Neural progenitor cell (in vitro differentiated cells): ENCODE data around the gene EHBP1. TPM values are rescaled to one million over a fixed set of nuclear protein-coding genes. Genes with fewer than 3 reads are reported as not detected.

Source experiments
- DNase-seq: peaks from one replicate; pipeline ENCODE4 v3.0.0-alpha.2; 2016; ENCODE audit warnings: low spot score
- H2AFZ ChIP-seq: fragments of 200-600 bp; sonication (generic); replicated peaks from 2 replicates; pipeline ENCODE4 v1.6.1; 2016; ENCODE audit warnings: antibody characterized with exemption
- H3F3A ChIP-seq: fragments of 200-600 bp; sonication (generic); 2 replicates; pipeline ENCODE4 v1.6.1; 2016; ENCODE audit warnings: antibody characterized with exemption, low read depth
- H3K27ac ChIP-seq: fragments of 200-600 bp; sonication (generic); 2 replicates; pipeline ENCODE4 v1.5.1; 2016; ENCODE audit warnings: mild to moderate bottlenecking
- H3K27me3 ChIP-seq: fragments of 200-600 bp; sonication (generic); 2 replicates; pipeline ENCODE4 v1.6.1; 2016; ENCODE audit warnings: mild to moderate bottlenecking, moderate library complexity
- H3K36me3 ChIP-seq: fragments of 200-600 bp; sonication (generic); 2 replicates; pipeline ENCODE4 v1.5.1; 2016
- H3K4me1 ChIP-seq: fragments of 200-600 bp; sonication (generic); 2 replicates; pipeline ENCODE4 v1.6.1; 2016; ENCODE audit warnings: mixed run types
- H3K4me2 ChIP-seq: fragments of 200-600 bp; sonication (generic); 2 replicates; pipeline ENCODE4 v1.6.1; 2016
- H3K4me3 ChIP-seq: fragments of 200-600 bp; sonication (generic); 2 replicates; pipeline ENCODE4 v1.5.1; 2016
- H3K79me2 ChIP-seq: fragments of 200-600 bp; sonication (generic); 2 replicates; pipeline ENCODE4 v1.6.1; 2016; ENCODE audit warnings: low read depth
- H3K9ac ChIP-seq: fragments of 200-600 bp; sonication (generic); 2 replicates; pipeline ENCODE4 v1.6.1; 2016
- H3K9me3 ChIP-seq: fragments of 200-600 bp; sonication (generic); 2 replicates; pipeline ENCODE4 v1.5.1; 2016; ENCODE audit warnings: low read depth
- H4K20me1 ChIP-seq: fragments of 200-600 bp; sonication (generic); 2 replicates; pipeline ENCODE4 v1.6.1; 2016; ENCODE audit warnings: low read depth
- H3K27ac Mint-ChIP-seq: 3 replicates; pipeline ENCODE4 v1.8.0; 2021; ENCODE audit warnings: mixed read lengths
- H3K27me3 Mint-ChIP-seq: 2 replicates; pipeline ENCODE4 v1.8.0; 2022; ENCODE audit warnings: low read depth, mild to moderate bottlenecking, inconsistent platforms, moderate library complexity, mixed read lengths; ENCODE audit not compliant: insufficient read depth
- H3K36me3 Mint-ChIP-seq: 3 replicates; pipeline ENCODE4 v1.8.0; 2021; ENCODE audit warnings: mixed read lengths
- H3K4me1 Mint-ChIP-seq: 3 replicates; pipeline ENCODE4 v1.8.0; 2021; ENCODE audit warnings: mixed read lengths
- H3K4me3 Mint-ChIP-seq: 3 replicates; pipeline ENCODE4 v1.8.0; 2021; ENCODE audit warnings: mild to moderate bottlenecking, moderate library complexity, mixed read lengths
- H3K9me3 Mint-ChIP-seq: 3 replicates; pipeline ENCODE4 v1.8.0; 2020; ENCODE audit warnings: mixed read lengths
- CTCF ChIP-seq: fragments of 200-600 bp; sonication (generic); IDR thresholded peaks from 2 replicates; pipeline ENCODE4 v1.5.1; 2017; ENCODE audit warnings: antibody characterized with exemption, mild to moderate bottlenecking
- EZH2 ChIP-seq: fragments of 200-600 bp; sonication (generic); IDR thresholded peaks from 2 replicates; pipeline ENCODE4 v1.6.1; 2017; ENCODE audit warnings: antibody characterized with exemption, mild to moderate bottlenecking, moderate library complexity
- EZH2phosphoT487 ChIP-seq: fragments of 200-600 bp; sonication (generic); IDR thresholded peaks from 2 replicates; pipeline ENCODE4 v1.6.1; 2017; ENCODE audit warnings: antibody characterized with exemption
- total RNA-seq: library from RNA; depleted of rRNA; stranded (reverse); fragments of >200 nt; gene quantifications from 2 replicates; pipeline ENCODE4 v1.2.3, GENCODE V29; 2015; ENCODE audit warnings: low replicate concordance

EHBP1 gene
- total RNA-seq, 1 donor from 2014 or later = 65.8 TPM

DNA sequence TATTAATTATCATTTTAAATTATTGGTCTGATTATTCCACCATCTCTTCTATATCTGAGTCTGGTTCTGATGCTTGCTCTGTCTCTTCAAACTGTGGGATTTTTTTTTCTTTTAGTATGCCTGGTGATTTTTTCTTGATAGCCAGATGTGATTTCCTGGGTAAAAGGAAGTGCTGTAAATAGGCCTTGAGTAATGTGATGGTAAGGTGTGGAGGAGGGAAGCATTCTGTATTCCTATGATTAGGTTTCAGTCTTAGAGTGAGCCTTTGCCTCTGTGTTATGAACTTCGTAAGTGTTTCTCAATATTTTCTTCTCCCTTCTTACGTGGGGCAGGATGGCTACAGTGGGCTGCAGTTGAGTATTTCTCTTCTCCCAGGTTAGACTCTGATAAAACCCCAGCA, 103.0 kb downstream of the EHBP1 start:
- Histone ChIP-seq H3K79me2 (peaks cover 9% of the 10 kb centered on the region), H3K9ac (no peak overlapping the region), H3K4me2 (no peak overlapping the region), H3K36me3 (no peaks in the 10 kb centered on the region), H3K9me3 (no peaks in the 10 kb centered on the region), H2AFZ (no peak overlapping the region), H3K4me1 (no peaks in the 10 kb centered on the region), H3F3A (no peaks in the 10 kb centered on the region), H3K4me3 (no peak overlapping the region), H3K27me3 (no peaks in the 10 kb centered on the region), H3K27ac (no peak overlapping the region), H4K20me1 (no peaks in the 10 kb centered on the region)
- Mint-ChIP-seq H3K36me3 (peaks cover 27% of the 10 kb centered on the region), H3K4me1 (no peaks in the 10 kb centered on the region), H3K27me3 (no peaks in the 10 kb centered on the region), H3K27ac (no peak overlapping the region), H3K4me3 (no peak overlapping the region), H3K9me3 (peaks cover 11% of the 10 kb centered on the region)
- no peak for DNase-seq
- TF ChIP-seq EZH2phosphoT487 (no peak), EZH2 (no peak), CTCF (no peak)

DNA sequence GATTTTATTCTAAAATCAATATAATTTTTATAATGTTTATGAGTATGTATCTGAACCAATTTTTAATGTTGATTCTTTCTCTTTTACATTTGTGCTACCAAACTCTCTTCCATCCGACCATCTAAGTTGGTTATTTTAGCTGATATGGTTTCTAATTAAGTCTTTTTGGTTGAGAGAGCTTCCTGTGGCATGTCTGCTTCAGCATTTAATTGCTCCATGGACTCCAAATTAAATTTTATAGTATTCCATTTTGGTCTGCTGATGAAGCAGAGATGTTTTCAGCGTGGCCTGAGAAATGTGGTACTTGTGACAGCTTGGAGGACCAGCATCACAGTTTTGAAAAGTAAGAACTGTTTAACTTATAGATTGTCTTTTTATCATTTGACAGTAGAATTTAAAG, 105.6 kb downstream of the EHBP1 start:
- no peak overlapping the region for H2AFZ ChIP-seq
- H3K27me3 ChIP-seq = no peaks in the 10 kb centered on the region
- Mint-ChIP-seq H3K9me3 (peaks cover 10% of the 10 kb centered on the region), H3K27ac (no peak overlapping the region), H3K36me3 (peaks cover 25% of the 10 kb centered on the region), H3K4me3 (no peak overlapping the region), H3K27me3 (no peaks in the 10 kb centered on the region), H3K4me1 (no peaks in the 10 kb centered on the region)
- H3K36me3 ChIP-seq = no peaks in the 10 kb centered on the region
- TF ChIP-seq CTCF (no peak), EZH2 (no peak), EZH2phosphoT487 (no peak)
- peaks cover 3% of the 10 kb centered on the region for H3K4me1 ChIP-seq
- no peak overlapping the region for H3K9ac ChIP-seq
- no peaks in the 10 kb centered on the region for H3F3A ChIP-seq
- no peak for DNase-seq
- H3K79me2 ChIP-seq = peaks cover 14% of the 10 kb centered on the region
- no peak overlapping the region for H3K4me3 ChIP-seq
- H3K4me2 ChIP-seq = no peak overlapping the region
- H3K9me3 ChIP-seq = no peaks in the 10 kb centered on the region
- H4K20me1 ChIP-seq = no peaks in the 10 kb centered on the region
- H3K27ac ChIP-seq = no peak overlapping the region

DNA sequence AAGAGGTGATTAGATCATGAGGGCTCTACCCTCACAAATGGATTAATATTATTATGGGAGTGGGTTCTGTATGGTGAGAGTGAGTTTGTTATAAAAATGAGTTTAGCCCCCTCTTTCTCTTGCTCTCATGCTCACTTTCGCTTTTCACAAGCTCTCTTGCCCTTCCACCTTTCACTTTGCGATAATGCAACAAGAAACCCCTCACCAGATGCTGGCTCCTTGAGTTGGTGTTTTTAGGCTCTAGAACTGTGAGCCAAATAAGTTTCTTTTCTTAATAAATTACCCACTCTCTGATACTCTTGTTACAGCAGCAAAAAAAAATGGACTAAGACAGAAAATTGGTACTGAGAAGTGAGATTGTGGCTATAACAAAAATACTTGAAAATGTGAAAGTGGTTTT, 106.5 kb downstream of the EHBP1 start:
- H3F3A ChIP-seq = no peaks in the 10 kb centered on the region
- TF ChIP-seq CTCF (no peak), EZH2phosphoT487 (no peak), EZH2 (no peak)
- no peak for DNase-seq
- no peak overlapping the region for H3K9ac ChIP-seq
- Mint-ChIP-seq H3K9me3 (peaks cover 6% of the 10 kb centered on the region), H3K27ac (no peak overlapping the region), H3K4me3 (no peak overlapping the region), H3K27me3 (no peaks in the 10 kb centered on the region), H3K4me1 (no peaks in the 10 kb centered on the region), H3K36me3 (peaks cover 19% of the 10 kb centered on the region)
- no peak overlapping the region for H2AFZ ChIP-seq
- no peaks in the 10 kb centered on the region for H3K36me3 ChIP-seq
- H3K4me2 ChIP-seq = no peak overlapping the region
- H3K79me2 ChIP-seq = peaks cover 16% of the 10 kb centered on the region
- H3K27ac ChIP-seq = no peak overlapping the region
- H3K9me3 ChIP-seq = no peaks in the 10 kb centered on the region
- no peak overlapping the region for H3K4me3 ChIP-seq
- H4K20me1 ChIP-seq = peaks cover 3% of the 10 kb centered on the region
- no peaks in the 10 kb centered on the region for H3K27me3 ChIP-seq
- peaks cover 12% of the 10 kb centered on the region for H3K4me1 ChIP-seq
